ENCODE data around the gene CLEC1B. TPM values are rescaled to one million over a fixed set of nuclear protein-coding genes. Genes with fewer than 3 reads are reported as not detected.

The CLEC1B gene
- total RNA-seq, 1 experiment from 2014 or later: not detected

GRCh38 chr12:9961106-9961505 is 37.8 kb downstream of the CLEC1B start:
- Histone ChIP-seq H3K27ac (ENCODE audit: low read length) (no peak overlapping the region), H3K27me3 (ENCODE audit: control insufficient read depth, insufficient read depth, low read length) (no peaks in the 10 kb centered on the region), H3K4me1 (ENCODE audit: control insufficient read depth, insufficient read depth, low read length) (no peaks in the 10 kb centered on the region), H3K9me3 (ENCODE audit: control insufficient read depth, insufficient read depth, low read depth, low read length) (no peaks in the 10 kb centered on the region), H3K36me3 (ENCODE audit: control insufficient read depth, insufficient read depth, low read length) (no peaks in the 10 kb centered on the region), H3K4me3 (ENCODE audit: low read depth in 2 of 2, low read length in 2 of 2) (no peak overlapping the region)
- ATAC-seq (no peak), DNase-seq (ENCODE audit: low read depth, low spot score) (no peak)
- ChIA-PET POLR2A (no interaction called here), CTCF (no interaction called here)
- in situ Hi-C loops (cut with HindIII; ENCODE audit: low pct_unique_long_range_greater_than_20kb, low sequenced_read_pairs): no loop called here
- intact Hi-C loops (cut with micrococcal nuclease; ENCODE audit: unreplicated experiment): no loop called here
- no TSS peak for BruUV-seq (replicated peaks)
- TF ChIP-seq POLR2AphosphoS5 (IDR thresholded peaks at IDR 0.05; ENCODE audit: low read depth, low read length): no peak
- no peak for TF ChIP-seq TCF7L2 (IDR thresholded peaks at IDR 0.05; ENCODE audit: low read depth, low read length)
- no peak for TF ChIP-seq CTCF (IDR thresholded peaks at IDR 0.05)
- TF ChIP-seq REST (IDR thresholded peaks at IDR 0.05; ENCODE audit: insufficient read depth in 1 of 2, low read depth in 2 of 2, low read length in 1 of 2): no peak

GRCh38 chr12:9960590-9960989 is 38.3 kb downstream of the CLEC1B start:
- POLR2A ChIA-PET: no interaction called here
- no TSS peak for BruUV-seq (replicated peaks)
- Histone ChIP-seq H3K27me3 (ENCODE audit: control insufficient read depth, insufficient read depth, low read length) (no peaks in the 10 kb centered on the region), H3K4me3 (ENCODE audit: low read depth in 2 of 2, low read length in 2 of 2) (no peak overlapping the region), H3K9me3 (ENCODE audit: control insufficient read depth, insufficient read depth, low read depth, low read length) (no peaks in the 10 kb centered on the region), H3K4me1 (ENCODE audit: control insufficient read depth, insufficient read depth, low read length) (no peaks in the 10 kb centered on the region), H3K27ac (ENCODE audit: low read length) (no peak overlapping the region), H3K36me3 (ENCODE audit: control insufficient read depth, insufficient read depth, low read length) (no peaks in the 10 kb centered on the region)
- in situ Hi-C loops (cut with HindIII; ENCODE audit: low pct_unique_long_range_greater_than_20kb, low sequenced_read_pairs) (no loop called here), intact Hi-C loops (cut with micrococcal nuclease; ENCODE audit: unreplicated experiment) (no loop called here)
- CTCF ChIA-PET: no interaction called here
- no peak for TF ChIP-seq POLR2AphosphoS5 (IDR thresholded peaks at IDR 0.05; ENCODE audit: low read depth, low read length)
- no peak for TF ChIP-seq TCF7L2 (IDR thresholded peaks at IDR 0.05; ENCODE audit: low read depth, low read length)
- no peak for TF ChIP-seq CTCF (IDR thresholded peaks at IDR 0.05)
- no peak for TF ChIP-seq SIN3A (IDR thresholded peaks at IDR 0.05; ENCODE audit: borderline replicate concordance, insufficient read depth, low read depth, low read length)
- TF ChIP-seq REST (IDR thresholded peaks at IDR 0.05; ENCODE audit: insufficient read depth in 1 of 2, low read depth in 2 of 2, low read length in 1 of 2): no peak
- no peak for DNase-seq (ENCODE audit: low read depth, low spot score)
- ATAC-seq: no peak
